ENCODE data around the gene GALP. TPM values are rescaled to one million over a fixed set of nuclear protein-coding genes. Genes with fewer than 3 reads are reported as not detected.
"Not testable (repeated sequence)": the region's sequence is repeated elsewhere in the genome, so short reads cannot be mapped to it uniquely, and the experiment has no call there.

Gene GALP
- total and polyA plus RNA-seq, 2 experiments from 2014 or later, result not detected

GRCh38 chr19:56148096-56148495 lies 27.7 kb upstream of the GALP start (continued):
- no peak for TF ChIP-seq NANOG (IDR thresholded peaks at IDR 0.05; ENCODE audit: borderline replicate concordance)
- no peak for TF ChIP-seq CREB1 (CRISPR knock-in tag; IDR thresholded peaks at IDR 0.05; ENCODE audit: low read depth)
- no peak for TF ChIP-seq ZNF114 (CRISPR knock-in tag; IDR thresholded peaks at IDR 0.05)
- TF ChIP-seq EZH2phosphoT487 (IDR thresholded peaks at IDR 0.05; ENCODE audit: unreplicated experiment), result no peak
- no peak for TF ChIP-seq CTCF (conservative IDR thresholded peaks at IDR 0.05; ENCODE audit: low read depth in 2 of 2)
- TF ChIP-seq ETS1 (IDR thresholded peaks at IDR 0.05), result no peak
- TF ChIP-seq ZNF331 (CRISPR knock-in tag; IDR thresholded peaks at IDR 0.05; ENCODE audit: low read depth), result no peak
- no peak for TF ChIP-seq JUNB (IDR thresholded peaks at IDR 0.05; ENCODE audit: unreplicated experiment)
- TF ChIP-seq REST (IDR thresholded peaks at IDR 0.05; ENCODE audit: unreplicated experiment), result no peak
- TF ChIP-seq EZH2 (IDR thresholded peaks at IDR 0.05; ENCODE audit: low read depth, unreplicated experiment), result no peak
- no peak for TF ChIP-seq POLR2AphosphoS5 (IDR thresholded peaks at IDR 0.05; ENCODE audit: low read depth)

GRCh38 chr19:56148955-56149655 lies 26.7 kb upstream of the GALP start:
- H3K36me3 Mint-ChIP-seq (ENCODE audit: low read depth), result peaks cover 41% of the 10 kb centered on the region
- H3K4me2 ChIP-seq; H3K27ac Mint-ChIP-seq; H3K4me3 Mint-ChIP-seq; H4K20me1 ChIP-seq (replicated peaks; ENCODE audit: insufficient read depth); H3K27ac ChIP-seq (ENCODE audit: low read depth); H3K9me2 ChIP-seq (ENCODE audit: insufficient read depth); H2AFZ ChIP-seq; H3K27me3 Mint-ChIP-seq (ENCODE audit: insufficient read depth, low read depth, poor library complexity); H3K36me3 ChIP-seq (ENCODE audit: insufficient read depth); ATAC-seq; H3K9me3 Mint-ChIP-seq; DNase-seq (ENCODE audit: low spot score); H3K27me3 ChIP-seq (ENCODE audit: insufficient read depth); H3K4me3 ChIP-seq: not testable (repeated sequence)
- H3K4me1 ChIP-seq (ENCODE audit: insufficient read depth), result peaks cover 16% of the 10 kb centered on the region
- peaks cover 32% of the 10 kb centered on the region for H3K79me2 ChIP-seq (replicated peaks; ENCODE audit: insufficient read depth)
- peaks cover 15% of the 10 kb centered on the region for H3F3A ChIP-seq (replicated peaks; ENCODE audit: low read depth)
- H3K4me1 Mint-ChIP-seq, result peaks cover 18% of the 10 kb centered on the region
